ENCODE data around the gene C1QL4. TPM values are rescaled to one million over a fixed set of nuclear protein-coding genes. Genes with fewer than 3 reads are reported as not detected.

C1QL4 gene
- total and polyA plus RNA-seq, 9 of the 15 experiments (the other 6 are each of a cell fraction or from before 2014, with no cell fraction given): 0.08 to 2.1 (median 0.31) TPM

DNA sequence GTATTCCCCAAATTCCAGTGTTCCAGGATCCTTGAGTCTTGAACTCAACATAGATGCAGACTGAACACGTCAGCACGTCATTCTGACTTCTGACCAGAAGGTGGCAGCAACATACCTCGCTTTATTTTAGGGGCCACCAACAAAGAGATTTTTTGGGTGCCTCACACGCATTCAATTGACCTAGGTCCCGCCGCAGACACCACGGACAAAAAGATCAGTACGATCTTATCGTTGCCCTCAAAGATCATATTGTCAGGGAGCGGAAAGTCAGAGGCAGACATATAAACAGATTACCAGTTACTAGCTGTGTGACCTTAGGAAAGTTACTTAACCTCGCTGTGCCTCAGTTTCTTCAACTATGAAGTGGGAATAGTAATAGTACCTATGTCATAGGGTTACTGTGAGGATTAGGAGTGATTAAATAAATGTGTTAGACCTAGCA is 48.6 kb downstream of the C1QL4 start (continued):
- TF ChIP-seq ELF2 (CRISPR knock-in tag; IDR thresholded peaks at IDR 0.05) (no peak), PCBP2 (IDR thresholded peaks at IDR 0.05; ENCODE audit: low read depth, low read length, poor library complexity, severe bottlenecking) (no peak), ZNF551 (CRISPR knock-in tag; IDR thresholded peaks at IDR 0.05) (no peak), MTA3 (IDR thresholded peaks at IDR 0.05; ENCODE audit: borderline replicate concordance) (peak; percentile 63; the same call in 1 of the 2 replicates), NR2C2 (CRISPR knock-in tag; IDR thresholded peaks at IDR 0.05) (no peak), NR2C2 (tag; IDR thresholded peaks at IDR 0.05) (no peak), ZSCAN32 (CRISPR knock-in tag; IDR thresholded peaks at IDR 0.05) (no peak), GTF2A2 (tag; IDR thresholded peaks at IDR 0.05) (no peak), ZNF3 (CRISPR knock-in tag; IDR thresholded peaks at IDR 0.05) (no peak), SREBF1 (IDR thresholded peaks at IDR 0.05; ENCODE audit: borderline replicate concordance, low read depth, low read length) (no peak), WHSC1 (IDR thresholded peaks at IDR 0.05; ENCODE audit: low read length) (no peak), ERF (CRISPR knock-in tag; IDR thresholded peaks at IDR 0.05) (no peak), TBL1XR1 (IDR thresholded peaks at IDR 0.05; ENCODE audit: low read length in 2 of 2) (no peak; a peak in 1 of 4 replicates), SOX6 (IDR thresholded peaks at IDR 0.05) (peak; percentile 19; the same call in 1 of the 2 replicates), ZNF668 (CRISPR knock-in tag; IDR thresholded peaks at IDR 0.05) (no peak), ZNF655 (CRISPR knock-in tag; IDR thresholded peaks at IDR 0.05) (no peak), ESRRB (CRISPR knock-in tag; IDR thresholded peaks at IDR 0.05; ENCODE audit: borderline replicate concordance) (no peak), TBP (optimal IDR thresholded peaks at IDR 0.05; ENCODE audit: low read depth, low read length) (no peak), NFE2 (IDR thresholded peaks at IDR 0.05; ENCODE audit: low read depth) (peak; percentile 15; the same call in 1 of the 2 replicates), ZNF764 (CRISPR knock-in tag; IDR thresholded peaks at IDR 0.05; ENCODE audit: low read depth) (no peak), ZNF263 (CRISPR knock-in tag; IDR thresholded peaks at IDR 0.05; ENCODE audit: borderline replicate concordance) (no peak; the same call in 1 of the 2 replicates), C11orf30 (IDR thresholded peaks at IDR 0.05; ENCODE audit: low read depth) (no peak)
- TF ChIP-seq, protein P1, sequence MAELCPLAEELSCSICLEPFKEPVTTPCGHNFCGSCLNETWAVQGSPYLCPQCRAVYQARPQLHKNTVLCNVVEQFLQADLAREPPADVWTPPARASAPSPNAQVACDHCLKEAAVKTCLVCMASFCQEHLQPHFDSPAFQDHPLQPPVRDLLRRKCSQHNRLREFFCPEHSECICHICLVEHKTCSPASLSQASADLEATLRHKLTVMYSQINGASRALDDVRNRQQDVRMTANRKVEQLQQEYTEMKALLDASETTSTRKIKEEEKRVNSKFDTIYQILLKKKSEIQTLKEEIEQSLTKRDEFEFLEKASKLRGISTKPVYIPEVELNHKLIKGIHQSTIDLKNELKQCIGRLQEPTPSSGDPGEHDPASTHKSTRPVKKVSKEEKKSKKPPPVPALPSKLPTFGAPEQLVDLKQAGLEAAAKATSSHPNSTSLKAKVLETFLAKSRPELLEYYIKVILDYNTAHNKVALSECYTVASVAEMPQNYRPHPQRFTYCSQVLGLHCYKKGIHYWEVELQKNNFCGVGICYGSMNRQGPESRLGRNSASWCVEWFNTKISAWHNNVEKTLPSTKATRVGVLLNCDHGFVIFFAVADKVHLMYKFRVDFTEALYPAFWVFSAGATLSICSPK (IDR thresholded peaks at IDR 0.05; ENCODE audit: borderline replicate concordance): no peak
- TF ChIP-seq, protein P2, sequence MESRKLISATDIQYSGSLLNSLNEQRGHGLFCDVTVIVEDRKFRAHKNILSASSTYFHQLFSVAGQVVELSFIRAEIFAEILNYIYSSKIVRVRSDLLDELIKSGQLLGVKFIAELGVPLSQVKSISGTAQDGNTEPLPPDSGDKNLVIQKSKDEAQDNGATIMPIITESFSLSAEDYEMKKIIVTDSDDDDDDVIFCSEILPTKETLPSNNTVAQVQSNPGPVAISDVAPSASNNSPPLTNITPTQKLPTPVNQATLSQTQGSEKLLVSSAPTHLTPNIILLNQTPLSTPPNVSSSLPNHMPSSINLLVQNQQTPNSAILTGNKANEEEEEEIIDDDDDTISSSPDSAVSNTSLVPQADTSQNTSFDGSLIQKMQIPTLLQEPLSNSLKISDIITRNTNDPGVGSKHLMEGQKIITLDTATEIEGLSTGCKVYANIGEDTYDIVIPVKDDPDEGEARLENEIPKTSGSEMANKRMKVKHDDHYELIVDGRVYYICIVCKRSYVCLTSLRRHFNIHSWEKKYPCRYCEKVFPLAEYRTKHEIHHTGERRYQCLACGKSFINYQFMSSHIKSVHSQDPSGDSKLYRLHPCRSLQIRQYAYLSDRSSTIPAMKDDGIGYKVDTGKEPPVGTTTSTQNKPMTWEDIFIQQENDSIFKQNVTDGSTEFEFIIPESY (CRISPR knock-in tag; IDR thresholded peaks at IDR 0.05): peak; percentile 65
- TF ChIP-seq, protein P3, sequence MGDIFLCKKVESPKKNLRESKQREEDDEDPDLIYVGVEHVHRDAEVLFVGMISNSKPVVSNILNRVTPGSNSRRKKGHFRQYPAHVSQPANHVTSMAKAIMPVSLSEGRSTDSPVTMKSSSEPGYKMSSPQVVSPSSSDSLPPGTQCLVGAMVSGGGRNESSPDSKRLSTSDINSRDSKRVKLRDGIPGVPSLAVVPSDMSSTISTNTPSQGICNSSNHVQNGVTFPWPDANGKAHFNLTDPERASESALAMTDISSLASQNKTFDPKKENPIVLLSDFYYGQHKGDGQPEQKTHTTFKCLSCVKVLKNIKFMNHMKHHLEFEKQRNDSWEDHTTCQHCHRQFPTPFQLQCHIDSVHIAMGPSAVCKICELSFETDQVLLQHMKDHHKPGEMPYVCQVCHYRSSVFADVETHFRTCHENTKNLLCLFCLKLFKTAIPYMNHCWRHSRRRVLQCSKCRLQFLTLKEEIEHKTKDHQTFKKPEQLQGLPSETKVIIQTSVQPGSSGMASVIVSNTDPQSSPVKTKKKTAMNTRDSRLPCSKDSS (IDR thresholded peaks at IDR 0.05; ENCODE audit: low read depth, partially characterized antibody): no peak

All from K562 (cell line).